ENCODE measurements around the gene SLC25A41.
A peak's percentile ranks its signal among the peaks of the same experiment; 100 is the strongest.

The SLC25A41 gene

DNA sequence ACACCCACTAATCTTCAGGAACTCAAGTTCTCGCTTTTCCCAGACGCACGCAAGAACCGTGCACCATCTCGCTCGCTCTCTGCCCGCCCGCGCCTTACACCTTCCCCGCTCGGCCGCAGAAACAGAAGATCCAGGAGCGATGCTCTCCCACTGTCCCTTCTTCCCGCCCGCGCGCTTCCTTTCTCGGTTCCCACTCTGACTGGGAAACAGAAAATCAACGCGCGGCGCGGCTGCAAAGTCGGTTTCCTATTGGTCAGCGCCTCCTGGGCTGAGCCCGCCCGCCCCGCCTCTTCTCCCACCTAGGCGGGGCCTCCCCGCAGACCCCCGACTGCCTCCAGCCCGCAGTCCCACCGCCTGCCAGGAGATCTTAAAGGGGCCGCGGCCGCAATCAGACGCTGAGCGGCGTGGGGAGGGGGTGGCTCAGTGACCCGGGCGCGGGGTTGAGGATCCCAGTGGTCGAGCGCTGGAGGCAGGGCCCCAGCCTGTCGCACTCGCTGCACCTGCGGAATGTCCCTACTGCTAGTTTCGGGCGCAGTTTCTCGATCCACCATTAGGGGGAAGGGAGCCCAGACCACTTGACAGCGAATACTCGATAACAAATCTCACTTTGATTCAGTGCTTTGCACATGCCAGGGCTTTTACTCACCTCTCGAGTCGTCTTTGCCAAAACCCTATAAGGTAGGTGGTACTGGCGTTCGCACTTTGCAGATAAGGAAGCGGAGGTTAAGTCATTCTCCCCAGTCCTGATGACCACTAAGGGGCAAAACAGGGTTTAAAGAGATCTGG is 26.7 kb upstream of the SLC25A41 start:
- ATAC-seq = peak; percentile 88
- peak; percentile 98 for DNase-seq

DNA sequence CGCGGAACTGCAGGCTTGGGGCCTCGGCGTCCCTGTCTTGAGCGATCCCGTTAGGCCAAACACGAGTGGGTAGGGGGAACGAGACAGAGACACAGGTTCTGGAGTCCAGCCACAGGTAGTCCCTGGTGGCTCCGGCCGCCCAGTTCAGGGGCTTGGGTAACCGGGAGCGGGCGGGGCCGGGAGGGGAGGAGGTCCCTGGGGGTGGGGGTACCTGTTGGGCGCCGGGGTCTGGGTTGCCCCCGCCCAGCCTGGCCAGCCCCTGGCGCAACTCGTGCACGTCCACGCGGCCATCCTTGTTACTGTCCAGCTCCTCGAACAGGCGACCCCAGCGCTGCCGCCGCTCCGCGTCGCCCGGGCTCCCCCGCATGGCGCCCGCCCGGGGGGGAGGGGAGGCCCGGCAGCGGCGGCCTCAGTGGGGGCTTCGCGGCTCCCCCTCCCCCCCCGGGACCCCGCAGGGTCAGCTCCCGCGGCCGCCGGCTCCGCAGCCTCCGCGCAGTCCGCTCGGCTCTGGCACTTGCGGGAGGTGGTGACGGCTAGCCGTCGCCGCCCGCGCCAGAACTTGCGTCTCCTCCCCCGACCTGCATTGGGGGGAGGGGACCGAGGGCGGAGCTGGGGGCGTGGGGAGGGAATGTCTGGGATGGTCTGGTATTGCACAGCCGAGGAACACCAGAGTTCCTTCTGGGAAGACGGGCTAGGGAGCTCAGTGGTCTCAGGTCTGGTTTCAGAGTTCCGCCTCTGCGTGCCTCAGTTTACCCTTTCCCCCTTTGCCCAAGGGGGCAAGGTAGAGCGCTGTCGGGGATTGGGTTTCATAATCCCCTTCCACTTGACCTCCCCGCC is 25.9 kb upstream of the SLC25A41 start, which contains the start of gene SLC25A23:
SLC25A23 (minus strand) TSS at position 531 of the 837 bp plus-strand sequence; CDS start at position 367, 164 bp downstream.
- DNase-seq (peak; percentile 74), ATAC-seq (no peak)

DNA sequence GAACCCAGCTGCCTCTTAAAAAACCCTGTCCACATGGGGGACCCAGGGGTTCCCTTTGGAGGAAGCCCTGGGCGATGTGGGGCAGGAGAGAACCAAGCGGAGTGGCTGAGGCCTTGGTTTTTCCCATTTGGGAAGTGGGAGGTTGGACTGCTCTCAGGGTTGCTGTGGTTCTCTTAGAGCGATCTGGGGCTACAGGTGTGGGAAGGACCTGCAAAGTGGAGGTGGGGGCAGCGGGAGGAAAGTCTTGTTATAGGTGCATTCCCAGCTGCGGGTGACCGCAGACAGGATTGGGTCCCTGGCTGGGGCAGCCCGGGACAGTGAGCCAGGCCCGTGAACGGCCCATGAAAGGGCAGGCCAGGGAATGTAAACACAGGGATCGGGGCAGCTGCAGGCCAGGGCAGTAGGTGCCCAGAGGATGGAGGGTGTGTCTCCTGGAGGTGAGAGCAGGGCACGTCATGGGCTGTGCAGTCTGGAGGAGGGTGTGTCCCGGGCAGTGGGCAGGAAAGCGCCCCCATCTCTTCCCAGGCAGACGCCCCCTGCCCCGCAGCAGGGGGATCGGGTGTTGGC is 25.2 kb upstream of the SLC25A41 start:
- DNase-seq (no peak), ATAC-seq (no peak)

DNA sequence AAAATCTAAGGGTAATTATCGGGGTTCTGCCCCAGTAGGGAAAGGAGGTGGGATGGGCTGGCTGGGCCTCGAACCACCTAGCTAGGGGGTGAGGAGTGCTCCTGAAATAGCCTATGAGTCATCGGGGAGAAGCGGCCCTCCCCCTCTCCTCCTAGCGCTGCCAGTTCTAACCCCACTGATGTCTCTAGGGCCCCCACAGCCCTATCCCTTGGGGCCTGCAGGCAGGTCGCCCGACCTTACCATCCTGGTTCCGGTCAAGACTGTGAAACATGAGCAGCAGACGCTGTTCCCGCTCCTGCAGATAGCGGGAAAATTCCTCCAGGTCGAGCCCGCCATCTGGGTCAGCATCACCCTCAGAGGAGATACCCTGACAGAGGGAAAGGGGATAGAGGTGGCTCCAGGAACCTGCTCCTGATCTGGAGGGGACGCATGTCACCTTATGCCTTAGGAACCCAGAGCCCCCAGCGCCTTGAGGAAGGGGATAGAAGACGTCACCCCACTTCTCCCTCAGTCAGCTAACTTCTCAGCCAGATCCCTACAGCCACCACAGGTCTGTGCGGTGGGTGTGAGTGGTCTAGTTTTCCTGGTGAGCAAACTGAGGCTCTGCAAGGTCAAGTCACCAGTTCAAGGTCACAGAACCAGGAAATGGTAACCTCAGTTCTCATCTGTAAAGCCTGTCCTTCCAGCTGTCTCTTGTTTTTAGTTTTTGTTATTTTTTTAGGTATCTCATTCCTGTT is 24.6 kb upstream of the SLC25A41 start:
- DNase-seq (no peak), ATAC-seq (no peak)

- DNase-seq (no peak), ATAC-seq (no peak)
Measured at GRCh38 chr19:6455924-6456323, 22.4 kb upstream of the SLC25A41 start.

GRCh38 chr19:6453951-6454565 is 20.5 kb upstream of the SLC25A41 start:
- ATAC-seq (no peak), DNase-seq (no peak)

DNA sequence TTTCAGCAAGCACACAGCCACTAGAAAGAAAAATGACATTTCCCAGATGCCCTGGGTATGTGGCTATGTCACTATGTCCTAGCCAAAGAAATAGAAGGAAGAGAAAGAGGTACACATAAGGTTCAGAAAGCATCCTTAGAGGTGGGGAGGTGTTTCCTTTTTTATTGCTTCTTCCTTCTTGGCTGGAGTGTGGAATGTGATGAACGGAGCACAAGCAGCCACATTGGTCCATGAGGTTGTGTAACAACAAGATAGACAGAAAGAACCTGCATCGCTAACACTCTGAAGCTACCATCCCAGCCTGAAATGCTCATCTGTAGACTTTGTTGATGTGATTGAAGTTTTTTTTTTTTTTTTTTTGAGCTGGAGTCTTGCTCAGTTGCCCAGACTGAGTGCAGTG is 19.3 kb upstream of the SLC25A41 start:
- ATAC-seq (no peak), DNase-seq (no peak)

DNA sequence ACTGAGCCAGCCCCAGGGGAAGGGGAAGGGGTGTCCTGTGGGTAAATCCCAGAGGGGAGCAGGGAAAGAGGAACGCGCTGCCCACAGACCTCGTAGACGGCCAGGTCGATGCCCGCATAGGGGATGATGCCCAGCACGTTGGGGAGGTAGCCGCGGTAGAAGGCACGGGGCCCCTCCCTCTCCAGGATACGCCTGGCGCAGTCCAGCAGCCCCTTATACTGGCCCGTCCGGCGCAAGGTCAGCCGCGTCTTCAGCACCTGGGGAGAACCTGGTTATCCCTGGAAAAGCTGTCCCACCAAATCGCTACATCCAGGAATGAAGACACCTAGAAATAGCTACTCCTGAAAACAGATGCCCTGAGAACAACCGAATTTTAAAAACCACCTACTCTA is 18.7 kb upstream of the SLC25A41 start:
- ATAC-seq (no peak), DNase-seq (no peak)

- no peak for DNase-seq
- ATAC-seq = no peak
Measured at GRCh38 chr19:6451583-6452222, 18.1 kb upstream of the SLC25A41 start.

GRCh38 chr19:6450166-6450565 is 16.6 kb upstream of the SLC25A41 start:
- ATAC-seq = no peak
- no peak for DNase-seq

DNA sequence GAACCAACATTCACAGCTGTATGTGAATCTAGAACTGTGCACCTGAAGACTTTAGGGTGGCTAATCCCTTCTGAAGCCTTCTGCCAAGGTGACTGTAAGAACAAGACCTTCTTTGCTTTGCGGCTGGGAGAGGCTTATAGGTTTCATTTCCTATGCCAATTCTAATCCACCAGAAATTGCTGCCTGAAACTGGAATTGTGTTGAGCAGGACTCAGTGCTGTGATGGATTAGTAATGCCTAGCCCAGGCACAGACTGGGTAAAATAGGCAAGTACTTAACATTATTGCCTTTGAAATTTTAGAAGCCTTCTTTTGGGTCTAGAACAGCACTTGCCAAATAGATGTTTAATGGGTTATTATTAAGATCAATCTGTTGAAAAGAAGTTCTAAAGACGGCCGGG is 14.5 kb upstream of the SLC25A41 start:
- ATAC-seq = no peak
- DNase-seq = no peak

DNA sequence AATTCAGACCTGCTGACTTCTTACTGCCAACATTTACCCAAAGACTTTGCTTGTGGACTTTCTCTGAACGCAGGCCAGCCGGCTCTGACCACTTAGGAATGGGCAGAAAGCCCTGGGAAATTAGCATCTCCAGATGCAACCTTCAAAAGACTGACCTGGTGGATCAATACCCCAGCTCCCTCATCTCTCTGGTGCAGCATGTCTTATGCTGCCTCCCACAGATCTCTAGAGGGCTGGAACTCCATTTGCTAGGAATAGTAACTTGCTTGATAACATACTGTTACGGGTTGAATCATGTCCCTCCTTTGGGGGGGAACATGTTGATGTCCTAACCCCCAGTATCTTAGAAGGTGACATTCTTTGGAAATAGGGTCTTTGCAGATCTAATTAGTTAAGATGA is 12.9 kb upstream of the SLC25A41 start:
- no peak for DNase-seq
- no peak for ATAC-seq

- ATAC-seq (no peak), DNase-seq (no peak)
Measured at GRCh38 chr19:6443986-6444385, 10.4 kb upstream of the SLC25A41 start.

DNA sequence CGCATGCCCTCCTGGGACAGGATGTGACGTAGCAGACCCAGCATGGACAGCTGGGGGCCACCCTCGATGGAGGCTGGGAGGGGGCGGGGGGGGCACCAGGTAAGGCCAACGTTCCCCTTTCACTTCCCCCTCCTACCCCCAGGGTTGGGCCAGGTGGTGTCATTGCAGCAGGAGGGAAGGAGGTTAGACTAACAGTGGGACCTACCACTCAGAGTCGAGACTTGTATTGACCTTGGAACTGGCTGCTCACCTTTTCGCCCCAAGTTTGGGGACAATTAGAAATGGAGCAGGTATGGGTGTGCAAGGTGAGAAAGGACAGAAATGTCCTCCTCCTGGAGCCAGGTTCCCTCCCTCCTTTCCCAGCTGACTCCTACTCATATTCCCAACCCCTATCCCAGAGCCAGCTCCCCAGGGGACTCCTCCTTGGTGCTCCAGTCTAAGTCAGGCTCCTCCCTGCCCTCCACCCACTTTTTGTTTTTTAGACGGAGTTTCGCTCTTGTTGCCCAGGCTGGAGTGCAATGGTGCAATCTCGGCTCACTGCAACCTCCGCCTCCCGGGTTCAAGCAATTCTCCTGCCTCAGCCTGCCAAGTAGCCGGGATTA is 8.6 kb upstream of the SLC25A41 start:
- no peak for ATAC-seq

GRCh38 chr19:6440905-6441304 is 7.3 kb upstream of the SLC25A41 start:
- DNase-seq = no peak
- no peak for ATAC-seq

More for the DNA sequence above, 8.6 kb upstream of the SLC25A41 start:
- no peak for DNase-seq

GRCh38 chr19:6439743-6440142 is 6.2 kb upstream of the SLC25A41 start:
- DNase-seq (no peak), ATAC-seq (no peak)

- ATAC-seq (no peak), DNase-seq (no peak)
Measured at GRCh38 chr19:6433165-6433564, 398 bp downstream of the SLC25A41 start.

- ATAC-seq = no peak
Measured at GRCh38 chr19:6431891-6432290, 1.7 kb downstream of the SLC25A41 start.

GRCh38 chr19:6429419-6430221 is 3.9 kb downstream of the SLC25A41 start:
- DNase-seq (no peak), ATAC-seq (no peak)

More at GRCh38 chr19:6431891-6432290, 1.7 kb downstream of the SLC25A41 start:
- no peak for DNase-seq

All from stimulated activated naive CD8-positive, alpha-beta T cell treated with anti-CD3 and anti-CD28 coated beads, Interleukin-15, Interleukin-2, amounts not matched to agents 100 U/mL and 50 U/mL, for 24 hours (primary cell).